ENCODE measurements around the gene CXCL1. TPM values are rescaled to one million over a fixed set of nuclear protein-coding genes. Genes with fewer than 3 reads are reported as not detected.

CXCL1 gene
- total RNA-seq, 1 experiment from 2014 or later: 0.45 TPM

DNA sequence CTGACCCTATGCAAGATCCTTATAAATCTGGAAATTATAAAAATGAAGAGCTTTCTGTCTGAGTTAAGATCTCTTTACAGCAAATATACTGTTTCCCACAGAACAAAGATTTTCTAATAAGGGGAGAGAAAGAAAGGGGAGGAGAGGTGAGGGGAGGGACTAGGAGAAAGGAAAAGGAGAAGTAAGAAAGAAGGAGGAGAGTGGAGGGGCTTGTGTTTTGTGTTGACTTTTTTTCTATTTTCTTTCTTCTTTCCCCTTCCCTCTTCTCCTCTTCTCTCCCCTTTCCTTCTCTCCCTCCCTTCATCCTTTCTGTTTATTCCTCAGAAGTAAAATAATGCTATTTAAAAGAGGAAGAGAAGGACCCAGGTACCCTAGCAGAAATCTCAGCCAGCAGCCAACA, 26.5 kb upstream of the CXCL1 start:
- intact Hi-C loops (cut with micrococcal nuclease; ENCODE audit: unreplicated experiment): no loop called here
- no peaks in the 10 kb centered on the region for H3K9me3 ChIP-seq (ENCODE audit: low read depth, low read length, poor library complexity, severe bottlenecking)
- no peaks in the 10 kb centered on the region for H3K36me3 ChIP-seq (ENCODE audit: insufficient read depth, low read length, poor library complexity, severe bottlenecking)
- ChIA-PET POLR2A (ENCODE audit: low non-redundant PET) (no interaction called here), CTCF (no interaction called here)
- TF ChIP-seq, protein P1, sequence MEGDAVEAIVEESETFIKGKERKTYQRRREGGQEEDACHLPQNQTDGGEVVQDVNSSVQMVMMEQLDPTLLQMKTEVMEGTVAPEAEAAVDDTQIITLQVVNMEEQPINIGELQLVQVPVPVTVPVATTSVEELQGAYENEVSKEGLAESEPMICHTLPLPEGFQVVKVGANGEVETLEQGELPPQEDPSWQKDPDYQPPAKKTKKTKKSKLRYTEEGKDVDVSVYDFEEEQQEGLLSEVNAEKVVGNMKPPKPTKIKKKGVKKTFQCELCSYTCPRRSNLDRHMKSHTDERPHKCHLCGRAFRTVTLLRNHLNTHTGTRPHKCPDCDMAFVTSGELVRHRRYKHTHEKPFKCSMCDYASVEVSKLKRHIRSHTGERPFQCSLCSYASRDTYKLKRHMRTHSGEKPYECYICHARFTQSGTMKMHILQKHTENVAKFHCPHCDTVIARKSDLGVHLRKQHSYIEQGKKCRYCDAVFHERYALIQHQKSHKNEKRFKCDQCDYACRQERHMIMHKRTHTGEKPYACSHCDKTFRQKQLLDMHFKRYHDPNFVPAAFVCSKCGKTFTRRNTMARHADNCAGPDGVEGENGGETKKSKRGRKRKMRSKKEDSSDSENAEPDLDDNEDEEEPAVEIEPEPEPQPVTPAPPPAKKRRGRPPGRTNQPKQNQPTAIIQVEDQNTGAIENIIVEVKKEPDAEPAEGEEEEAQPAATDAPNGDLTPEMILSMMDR (conservative IDR thresholded peaks at IDR 0.05; ENCODE audit: low read depth, low read length): no peak
- TF ChIP-seq EZH2 (IDR thresholded peaks at IDR 0.05; ENCODE audit: borderline replicate concordance, low read depth, low read length, poor library complexity, severe bottlenecking): no peak
- no TSS peak for BruUV-seq (replicated peaks)
- no peak overlapping the region for H3K27ac ChIP-seq (ENCODE audit: low read depth, low read length, poor library complexity, severe bottlenecking)
- no peak for DNase-seq (ENCODE audit: low spot score)
- no peaks in the 10 kb centered on the region for H3K4me1 ChIP-seq (ENCODE audit: insufficient read depth, low read length, poor library complexity, severe bottlenecking)
- H3K4me3 ChIP-seq (ENCODE audit: low read depth, low read length, poor library complexity, severe bottlenecking): no peak overlapping the region
- no peaks in the 10 kb centered on the region for H3K27me3 ChIP-seq (replicated peaks; ENCODE audit: insufficient read depth, low read depth, low read length, poor library complexity)

DNA sequence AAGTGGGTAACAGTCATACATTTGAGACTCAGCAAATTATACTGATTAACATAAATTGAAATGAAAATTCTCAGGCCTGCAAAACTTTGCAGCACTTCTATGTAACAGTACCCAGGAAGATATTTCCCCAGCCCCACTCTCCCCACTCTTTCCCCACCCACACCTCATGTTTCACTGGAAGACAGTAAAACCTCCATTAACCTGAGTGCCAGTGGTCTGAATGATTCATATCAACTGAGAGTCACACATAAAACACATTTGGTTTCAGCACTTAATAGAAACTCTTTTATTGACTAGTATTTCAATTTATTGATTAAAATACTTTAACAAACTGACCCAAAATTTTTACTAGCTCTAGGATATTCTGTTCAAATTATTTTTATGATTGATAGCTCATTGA, 25.8 kb upstream of the CXCL1 start:
- TF ChIP-seq, protein P1 (conservative IDR thresholded peaks at IDR 0.05; ENCODE audit: low read depth, low read length): no peak
- TF ChIP-seq EZH2 (IDR thresholded peaks at IDR 0.05; ENCODE audit: borderline replicate concordance, low read depth, low read length, poor library complexity, severe bottlenecking): no peak
- no peaks in the 10 kb centered on the region for H3K9me3 ChIP-seq (ENCODE audit: low read depth, low read length, poor library complexity, severe bottlenecking)
- POLR2A ChIA-PET (ENCODE audit: low non-redundant PET): no interaction called here
- H3K4me3 ChIP-seq (ENCODE audit: low read depth, low read length, poor library complexity, severe bottlenecking): no peak overlapping the region
- H3K36me3 ChIP-seq (ENCODE audit: insufficient read depth, low read length, poor library complexity, severe bottlenecking): no peaks in the 10 kb centered on the region
- no peak for DNase-seq (ENCODE audit: low spot score)
- H3K27ac ChIP-seq (ENCODE audit: low read depth, low read length, poor library complexity, severe bottlenecking): no peak overlapping the region
- H3K27me3 ChIP-seq (replicated peaks; ENCODE audit: insufficient read depth, low read depth, low read length, poor library complexity): no peaks in the 10 kb centered on the region
- BruUV-seq (replicated peaks): no TSS peak
- H3K4me1 ChIP-seq (ENCODE audit: insufficient read depth, low read length, poor library complexity, severe bottlenecking): no peaks in the 10 kb centered on the region
- intact Hi-C loops (cut with micrococcal nuclease; ENCODE audit: unreplicated experiment): no loop called here
- CTCF ChIA-PET: no interaction called here

GRCh38 chr4:73844345-73844744, 24.8 kb upstream of the CXCL1 start:
- H3K36me3 ChIP-seq (ENCODE audit: insufficient read depth, low read length, poor library complexity, severe bottlenecking): no peaks in the 10 kb centered on the region
- no peaks in the 10 kb centered on the region for H3K9me3 ChIP-seq (ENCODE audit: low read depth, low read length, poor library complexity, severe bottlenecking)
- no TSS peak for BruUV-seq (replicated peaks)
- intact Hi-C loops (cut with micrococcal nuclease; ENCODE audit: unreplicated experiment): no loop called here
- no peak for DNase-seq (ENCODE audit: low spot score)
- TF ChIP-seq EZH2 (IDR thresholded peaks at IDR 0.05; ENCODE audit: borderline replicate concordance, low read depth, low read length, poor library complexity, severe bottlenecking): no peak
- TF ChIP-seq, protein P1 (conservative IDR thresholded peaks at IDR 0.05; ENCODE audit: low read depth, low read length): no peak
- no peak overlapping the region for H3K27ac ChIP-seq (ENCODE audit: low read depth, low read length, poor library complexity, severe bottlenecking)
- ChIA-PET CTCF (no interaction called here), POLR2A (ENCODE audit: low non-redundant PET) (no interaction called here)
- H3K27me3 ChIP-seq (replicated peaks; ENCODE audit: insufficient read depth, low read depth, low read length, poor library complexity): no peaks in the 10 kb centered on the region
- no peaks in the 10 kb centered on the region for H3K4me1 ChIP-seq (ENCODE audit: insufficient read depth, low read length, poor library complexity, severe bottlenecking)
- H3K4me3 ChIP-seq (ENCODE audit: low read depth, low read length, poor library complexity, severe bottlenecking): no peak overlapping the region
